Left cardiac atrium (tissue), 4 donors: ENCODE measurements around the gene BMERB1. TPM values are rescaled to one million over a fixed set of nuclear protein-coding genes. Genes with fewer than 3 reads are reported as not detected.
"Not testable (repeated sequence)": the region's sequence is repeated elsewhere in the genome, so short reads cannot be mapped to it uniquely, and the experiment has no call there.

ENCODE experiments used
- ATAC-seq, 2 donors: fragments of 200-7000 bp; cut with Tn5 transposase; one replicate each; pipeline ENCODE4 v1.9.1; 2020; ENCODE audit warnings: mild to moderate bottlenecking in 2 of 2, moderate library complexity in 2 of 2
- DNase-seq: peaks from one replicate; pipeline ENCODE4 v3.0.0-alpha.2; 2020
- intact Hi-C, 2 donors: fragments of 100-400 bp; cut with DNase I; formaldehyde crosslinking; loops; one replicate each; pipeline versions ENCODE4 v1.14.1 to v1.15.1; 2022 to 2023
- long read RNA-seq: library from polyadenylated mRNA; unstranded; transcript quantifications from one replicate; pipeline ENCODE4 v2.0.0, GENCODE V29; 2021
- total RNA-seq, 2 donors: library from RNA; stranded (reverse); fragmentation: NEBNext Ultra II Directional; extraction: Animal tissue kit (Norgen Biotek cat#: 25700); gene quantifications; one replicate each; pipeline ENCODE4 v1.2.1, GENCODE V29; 2021
- donor health status: DM: no; HTN: yes; CAD: no.
- donor health status: DM: no; HTN: yes; CAD: no; lungs with severe emphysema.
- donor health status: DM: yes; HTN: yes; CAD: no.
- donor health status: Dilated cardiomyopathy.

The BMERB1 gene
- total RNA-seq, result 10 to 100 TPM; 50.0 to 74.3 TPM
- long read RNA-seq, transcript C16orf45-201 (6 exons, 2,404 nt), result major isoform, 145 of 155 reads
- long read RNA-seq, partial matches to known transcripts, result 0 of 155 reads
- long read RNA-seq, other reads (novel, unspliced or antisense), result 10 of 155 reads

GRCh38 chr16:15434425-15435215 lies at the start of gene BMERB1:
Gene BMERB1 (plus strand): TSS chr16:15434588. CDS start chr16:15434654, 66 bp downstream.
- ATAC-seq (peak; percentile 96 to 98), DNase-seq (peak; percentile 85)
- intact Hi-C loops, result no loop called here

DNA sequence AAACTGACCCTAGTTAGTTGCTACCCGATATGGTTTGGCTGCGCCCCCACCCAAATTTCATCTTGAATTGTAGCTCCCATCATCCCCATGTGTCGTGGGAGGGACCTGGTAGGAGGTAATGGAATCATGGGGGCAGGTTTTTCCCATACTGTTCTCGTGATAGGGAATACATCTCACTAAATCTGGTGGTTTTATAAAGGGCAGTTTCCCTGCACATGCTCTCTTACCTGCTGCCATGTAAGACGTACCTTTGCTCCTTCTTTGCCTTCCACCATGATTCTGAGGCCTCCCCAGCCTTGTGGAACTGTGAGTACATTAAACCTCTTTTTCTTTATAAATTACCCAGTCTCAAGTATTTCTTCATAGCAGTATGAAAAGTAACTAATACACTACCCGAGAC lies 46.3 kb upstream of the BMERB1 start:
- ATAC-seq, intact Hi-C loops, DNase-seq: not testable (repeated sequence)

DNA sequence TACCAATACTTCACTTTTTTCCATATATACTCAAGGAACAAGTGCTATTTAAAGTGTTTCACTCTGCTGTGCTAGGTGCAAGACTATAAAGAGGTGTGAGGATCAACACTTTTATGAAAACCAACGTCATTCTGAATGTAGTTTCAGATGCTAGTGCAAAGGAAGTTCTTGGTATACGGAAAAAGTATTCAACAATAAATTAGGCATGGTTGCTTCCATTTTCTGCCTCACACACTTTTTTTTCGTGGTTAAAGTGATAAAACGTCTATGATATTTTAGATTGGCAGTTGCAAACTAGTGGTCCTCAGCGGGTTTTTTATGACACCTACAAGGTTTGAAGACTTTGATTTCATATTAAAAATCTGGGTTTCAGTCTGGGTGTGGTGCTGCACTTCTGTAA lies 44.5 kb upstream of the BMERB1 start:
- ATAC-seq, intact Hi-C loops, DNase-seq: not testable (repeated sequence)

- not testable (repeated sequence) for ATAC-seq
Observed at GRCh38 chr16:15393025-15393424, 41.4 kb upstream of the BMERB1 start.

GRCh38 chr16:15395631-15396508 lies 38.5 kb upstream of the BMERB1 start, which contains the start of gene MPV17L:
Gene MPV17L (plus strand): TSS chr16:15395754. CDS start chr16:15395898, 144 bp downstream.
- peak; percentile 93 to 94 for ATAC-seq
- intact Hi-C loops, result not testable (repeated sequence)
- DNase-seq, result peak; percentile 70

More at GRCh38 chr16:15393025-15393424, 41.4 kb upstream of the BMERB1 start:
- intact Hi-C loops, DNase-seq: not testable (repeated sequence)

DNA sequence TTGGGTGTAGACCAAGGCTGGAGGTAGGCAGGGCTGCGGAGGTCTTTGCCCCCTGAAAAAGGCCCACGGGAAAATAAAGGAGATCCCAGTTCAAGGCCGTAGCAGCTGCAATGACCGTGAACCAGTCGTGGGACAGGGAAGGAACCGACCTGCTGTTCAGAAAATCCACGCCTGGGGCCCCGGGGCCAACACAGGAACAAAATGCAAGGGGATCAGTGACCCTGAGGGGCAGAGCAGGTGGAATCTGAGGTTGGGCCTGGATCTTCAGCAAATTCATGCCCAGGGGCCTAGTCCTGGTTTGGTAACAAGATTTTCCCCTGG lies 37.9 kb upstream of the BMERB1 start:
- DNase-seq, intact Hi-C loops, ATAC-seq: not testable (repeated sequence)

DNA sequence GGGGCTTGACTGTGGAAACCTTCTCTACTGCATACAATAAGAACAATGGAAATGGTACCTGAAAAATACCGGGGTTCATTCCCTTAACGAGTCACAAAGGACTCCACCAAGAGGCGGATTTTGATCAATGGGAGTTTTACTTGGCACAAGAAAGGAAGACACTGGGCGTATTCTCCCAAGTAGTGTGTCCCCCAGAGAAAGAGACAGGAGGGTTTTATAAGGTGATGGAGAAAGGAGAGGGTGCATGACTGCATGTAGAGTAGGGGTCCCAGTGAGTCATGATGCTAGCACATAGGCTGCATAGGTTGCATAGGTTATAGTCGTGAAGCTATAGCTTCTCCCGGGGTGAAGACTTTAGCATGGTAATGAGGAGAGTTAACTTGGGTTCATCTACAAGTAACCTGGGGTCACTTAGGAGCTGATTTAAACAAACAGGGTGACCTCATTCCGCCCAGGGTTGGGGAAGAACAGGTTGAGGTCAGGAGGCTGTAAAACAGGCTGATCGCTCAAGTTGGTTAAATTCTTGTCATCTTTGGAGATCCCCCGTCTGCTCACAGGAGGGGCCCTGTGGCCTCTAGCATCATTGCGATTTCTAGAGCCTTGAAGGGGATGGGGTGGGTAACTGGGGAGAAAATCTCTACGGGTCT lies 37.3 kb upstream of the BMERB1 start:
- intact Hi-C loops, result no loop called here
- DNase-seq (no peak), ATAC-seq (no peak)

DNA sequence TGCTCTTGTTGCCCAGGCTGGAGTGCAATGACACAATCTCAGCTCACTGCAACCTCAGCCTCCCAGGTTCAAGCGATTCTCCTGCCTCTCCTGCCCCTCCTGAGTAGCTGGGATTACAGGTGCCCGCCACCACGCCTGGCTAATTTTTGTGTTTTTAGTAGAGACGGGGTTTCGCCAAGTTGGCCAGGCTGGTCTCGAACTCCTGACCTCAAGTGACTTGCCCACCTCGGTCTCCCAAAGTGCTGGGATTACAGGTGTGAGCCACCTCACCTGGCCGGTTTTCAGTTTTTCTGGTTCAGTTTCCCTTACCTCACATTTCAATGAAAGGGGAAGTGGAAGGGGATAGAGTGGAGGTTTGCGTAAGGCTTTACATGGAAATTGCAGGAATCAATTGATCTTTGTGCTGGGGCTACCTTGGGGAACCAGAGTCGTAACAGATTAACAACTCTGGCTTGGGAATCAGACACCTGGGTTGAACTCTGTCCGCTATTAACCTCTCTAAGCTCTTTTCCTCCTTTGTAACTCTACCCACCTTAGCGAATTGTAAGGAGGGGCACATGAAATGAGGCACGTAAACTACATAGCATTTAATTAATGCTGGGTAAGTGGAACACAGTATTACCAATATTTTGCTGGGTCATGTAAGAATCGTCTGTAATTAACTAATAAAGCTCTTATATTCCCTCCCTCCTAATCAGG lies 35.6 kb upstream of the BMERB1 start:
- ATAC-seq (no peak), DNase-seq (no peak)
- intact Hi-C loops, result no loop called here

DNA sequence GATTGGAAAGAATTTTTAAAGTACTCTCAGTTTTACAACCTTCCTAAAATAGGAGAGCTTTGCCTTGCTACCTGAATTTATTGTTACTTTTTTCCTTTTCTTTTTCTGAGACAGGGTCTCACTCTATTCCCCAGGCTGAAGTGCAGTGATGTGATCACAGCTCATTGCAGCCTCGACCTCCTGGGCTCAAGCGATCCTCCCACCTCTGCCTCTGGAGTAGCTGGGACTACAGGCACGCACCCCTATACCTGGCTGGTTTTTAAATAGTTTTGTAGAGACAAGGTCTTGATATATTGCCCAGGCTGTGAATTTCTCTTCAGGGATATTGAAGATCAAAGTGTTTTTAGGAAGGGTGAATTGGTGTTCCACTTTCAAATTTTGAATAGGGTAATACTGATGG lies 35.1 kb upstream of the BMERB1 start:
- DNase-seq, result no peak
- intact Hi-C loops, result no loop called here
- no peak for ATAC-seq

DNA sequence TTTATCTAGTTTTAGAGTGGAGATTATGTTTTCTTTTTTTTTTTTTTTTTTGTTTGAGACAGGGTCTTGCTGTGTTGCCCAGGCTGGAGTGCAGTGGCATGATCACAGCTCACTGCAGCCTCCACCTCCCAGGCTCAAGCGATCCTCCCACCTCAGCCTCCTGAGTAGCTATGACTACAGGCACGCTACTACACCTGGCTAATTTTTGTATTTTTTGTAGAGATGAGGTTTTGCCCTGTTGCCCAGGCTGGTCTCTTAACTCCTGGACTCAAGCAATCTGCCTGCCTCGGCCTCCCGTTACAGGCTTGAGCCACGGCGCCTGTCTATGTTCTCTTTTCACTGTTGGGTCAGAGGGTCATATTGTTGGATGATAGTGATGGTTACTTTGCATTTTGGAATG lies 34.1 kb upstream of the BMERB1 start:
- intact Hi-C loops, DNase-seq, ATAC-seq: not testable (repeated sequence)

DNA sequence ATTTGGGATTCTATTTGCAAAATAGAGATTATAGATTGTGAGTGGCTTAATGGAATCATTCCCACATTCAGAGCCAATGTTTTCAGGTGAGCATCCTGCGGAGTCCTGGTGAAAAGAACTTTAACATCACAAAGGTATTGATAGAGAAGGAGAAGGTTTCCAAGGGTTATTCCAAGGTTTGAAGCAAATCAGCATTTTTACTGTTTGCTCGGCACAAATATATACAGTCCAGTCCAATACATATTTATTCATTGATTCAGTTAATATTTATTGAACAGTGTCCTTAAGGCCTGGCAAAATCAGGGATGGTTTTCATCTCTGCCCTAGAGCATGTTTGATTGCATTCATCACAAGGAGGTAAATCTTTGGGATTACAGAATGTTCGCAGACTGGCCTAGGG lies 32.4 kb upstream of the BMERB1 start:
- intact Hi-C loops, result no loop called here
- DNase-seq, result no peak
- ATAC-seq, result no peak

DNA sequence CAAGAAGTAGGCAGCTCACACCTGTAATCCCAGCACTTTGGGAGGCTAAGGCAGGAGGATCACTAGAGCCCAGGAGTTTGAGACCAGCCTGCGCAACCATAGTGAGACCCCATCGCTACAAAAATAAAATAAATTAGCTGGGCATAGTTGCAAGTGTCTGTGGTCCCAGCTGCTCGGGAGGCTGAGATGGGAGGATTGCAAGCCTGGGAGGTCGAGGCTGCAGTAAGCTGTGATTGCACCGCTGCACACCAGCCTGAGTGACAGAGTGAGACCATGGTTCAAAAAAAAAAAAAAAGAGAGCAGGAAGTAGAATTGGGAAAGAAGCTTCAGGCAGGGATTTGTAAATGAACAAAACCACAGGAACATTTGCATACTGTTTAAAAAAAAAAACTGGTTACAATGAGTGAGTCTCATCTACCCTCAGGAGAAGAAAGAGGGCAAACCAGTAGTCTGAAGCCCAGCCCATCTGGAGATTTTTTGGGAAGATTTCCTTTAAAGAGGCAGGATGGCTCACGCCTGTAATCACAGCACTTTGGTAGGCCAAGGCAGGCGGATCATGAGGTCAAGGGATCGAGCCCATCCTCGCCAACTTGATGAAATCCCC lies 30.9 kb upstream of the BMERB1 start:
- intact Hi-C loops, result no loop called here

GRCh38 chr16:15404091-15404490 lies 30.3 kb upstream of the BMERB1 start:
- ATAC-seq, DNase-seq, intact Hi-C loops: not testable (repeated sequence)

More for the DNA sequence above, 30.9 kb upstream of the BMERB1 start:
- DNase-seq (no peak), ATAC-seq (no peak)

DNA sequence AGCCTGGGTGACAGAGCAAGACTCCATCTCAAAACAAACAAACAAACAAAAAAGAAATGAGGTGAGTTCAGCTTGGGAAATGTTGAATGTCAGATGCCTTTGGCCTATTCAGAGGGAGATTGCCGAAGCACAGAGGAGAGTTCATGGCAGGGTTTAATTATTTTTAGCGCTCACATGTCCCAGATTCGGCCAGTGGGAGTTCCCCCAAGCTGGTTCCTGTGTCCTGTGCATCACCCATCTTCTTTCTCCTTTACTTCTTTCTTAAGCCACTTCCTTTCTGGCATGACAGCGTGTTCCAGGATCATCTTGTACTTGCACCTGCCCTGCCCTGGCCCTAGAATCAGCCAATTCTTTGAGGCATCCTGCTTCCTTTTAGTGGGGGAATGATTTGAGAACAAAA lies 29.6 kb upstream of the BMERB1 start:
- DNase-seq, result peak; percentile 41
- intact Hi-C loops, result no loop called here
- peak; percentile 63 to 83 for ATAC-seq

DNA sequence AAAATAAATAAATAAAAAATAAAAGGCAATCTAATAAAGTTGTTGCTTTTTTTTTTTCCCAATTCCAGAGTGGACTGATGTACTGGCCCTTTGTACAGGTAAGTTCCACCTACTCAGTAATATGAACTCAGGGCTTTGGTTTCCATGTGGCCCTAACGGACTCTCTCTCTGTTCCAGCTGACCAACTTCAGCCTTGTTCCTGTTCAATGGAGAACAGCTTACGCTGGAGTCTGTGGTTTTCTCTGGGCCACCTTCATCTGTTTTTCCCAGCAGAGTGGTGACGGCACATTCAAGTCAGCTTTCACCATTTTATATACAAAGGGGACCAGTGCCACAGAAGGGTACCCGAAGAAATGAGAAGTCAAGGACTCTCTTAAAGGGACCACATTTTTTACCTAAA lies 26.6 kb upstream of the BMERB1 start:
- DNase-seq, intact Hi-C loops, ATAC-seq: not testable (repeated sequence)

DNA sequence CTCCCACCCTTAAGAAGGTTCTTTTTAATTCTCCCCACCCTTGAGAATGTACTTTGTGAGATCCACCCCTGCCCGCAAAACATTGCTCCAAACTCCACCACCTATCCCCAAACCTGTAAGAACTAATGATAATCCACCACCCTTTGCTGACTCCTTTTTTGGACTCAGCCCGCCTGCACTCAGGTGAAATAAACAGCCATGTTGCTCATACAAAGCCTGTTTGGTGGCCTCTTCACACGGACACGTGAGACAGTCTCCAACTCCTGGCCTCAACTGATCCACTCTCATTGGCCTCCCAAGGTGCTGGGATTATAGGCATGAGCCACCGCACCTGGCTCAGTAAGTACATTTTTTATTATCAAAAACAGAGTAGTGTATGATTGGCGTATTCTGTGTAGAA lies 24.9 kb upstream of the BMERB1 start:
- DNase-seq, ATAC-seq, intact Hi-C loops: not testable (repeated sequence)

DNA sequence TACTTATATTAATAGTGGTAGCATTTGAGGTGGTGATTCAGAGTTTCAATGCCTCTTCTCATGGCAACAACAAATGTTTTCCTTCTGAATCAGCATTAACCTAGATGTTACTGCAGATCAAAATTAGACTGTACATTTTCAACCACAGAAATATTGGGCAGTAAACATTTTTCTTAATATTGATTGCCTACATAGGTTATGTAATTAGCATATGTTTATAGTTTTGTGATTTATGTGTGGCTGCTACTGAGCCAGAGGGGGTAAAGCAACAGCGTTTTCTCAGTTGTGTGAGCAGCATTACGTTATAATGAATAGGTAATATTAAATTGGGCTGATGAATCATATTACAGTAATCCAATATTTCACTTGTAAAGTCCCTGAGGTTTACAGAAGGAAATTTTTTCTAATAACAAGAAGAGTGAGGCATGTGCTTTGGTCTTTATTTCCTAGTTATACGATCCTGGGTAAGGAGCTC lies 18.8 kb upstream of the BMERB1 start:
- intact Hi-C loops, result no loop called here
- ATAC-seq (no peak), DNase-seq (no peak)

DNA sequence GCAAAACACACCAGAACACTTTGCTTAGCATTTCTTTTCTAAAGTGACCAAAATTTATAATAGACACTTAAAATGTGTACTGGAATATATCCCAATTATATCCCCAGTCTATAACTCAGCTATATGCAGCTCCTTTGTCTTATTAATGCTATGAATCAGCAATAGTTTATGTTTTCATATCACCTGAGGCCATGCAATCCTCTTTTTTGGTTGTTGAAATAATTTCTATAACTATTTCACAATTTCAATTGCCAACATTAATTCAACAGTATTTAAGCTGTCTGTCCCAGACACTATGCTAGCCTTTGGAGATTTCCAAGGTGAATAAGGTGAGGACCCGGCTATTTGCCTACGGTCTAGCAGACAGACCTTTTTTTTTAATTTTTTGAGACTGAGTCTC lies 17.2 kb upstream of the BMERB1 start:
- ATAC-seq, result no peak
- DNase-seq, result no peak
- intact Hi-C loops, result no loop called here
